Head of caudate nucleus (tissue), 42 donors: ENCODE data around the gene STK10.

Source experiments
- DNase-seq, 42 donors: peaks; one replicate each; pipeline versions ENCODE4 v3.0.0 to v3.0.0-alpha.2; 2020 to 2021; ENCODE audit warnings: mixed read lengths in 7 of 42
- intact Hi-C: fragments of 100-400 bp; cut with DNase I; formaldehyde crosslinking; loops from one replicate; pipeline ENCODE4 v1.15.0; 2022

The STK10 gene

GRCh38 chr5:172078726-172079345, 109.2 kb downstream of the STK10 start:
- intact Hi-C loops, result no loop called here
- peak in 19 of 42 donors; percentile 5 to 55 (median 24) for DNase-seq

- no peak for DNase-seq
- intact Hi-C loops, result no loop called here
Observed at GRCh38 chr5:172077664-172078425, 110.2 kb downstream of the STK10 start.

- intact Hi-C loops, result no loop called here
- DNase-seq, result no peak
Observed at GRCh38 chr5:172076761-172077244, 111.2 kb downstream of the STK10 start.

- intact Hi-C loops, result no loop called here
- no peak for DNase-seq
Observed at GRCh38 chr5:172075656-172076055, 112.4 kb downstream of the STK10 start.

GRCh38 chr5:172074896-172075295, 113.1 kb downstream of the STK10 start:
- intact Hi-C loops, result no loop called here
- no peak for DNase-seq

GRCh38 chr5:172071309-172071875, 116.6 kb downstream of the STK10 start:
- DNase-seq, result no peak
- intact Hi-C loops, result no loop called here

GRCh38 chr5:172065431-172066065, 122.5 kb downstream of the STK10 start:
- intact Hi-C loops, result no loop called here
- DNase-seq, result no peak

GRCh38 chr5:172064766-172065165, 123.3 kb downstream of the STK10 start:
- peak in 2 of 42 donors; percentile 10 to 23 for DNase-seq
- intact Hi-C loops, result no loop called here

GRCh38 chr5:172064358-172064757, 123.7 kb downstream of the STK10 start:
- no peak for DNase-seq
- intact Hi-C loops, result no loop called here

- DNase-seq, result no peak
- intact Hi-C loops, result no loop called here
Observed at GRCh38 chr5:172063463-172064235, 124.4 kb downstream of the STK10 start.

GRCh38 chr5:172059661-172060100, 128.3 kb downstream of the STK10 start:
- DNase-seq, result no peak
- intact Hi-C loops, result no loop called here

GRCh38 chr5:172058088-172058487, 129.9 kb downstream of the STK10 start:
- intact Hi-C loops, result no loop called here

GRCh38 chr5:172055996-172056395, 132.0 kb downstream of the STK10 start:
- DNase-seq, result no peak
- intact Hi-C loops, result no loop called here

More at GRCh38 chr5:172058088-172058487, 129.9 kb downstream of the STK10 start:
- no peak for DNase-seq

- intact Hi-C loops, result no loop called here
- no peak for DNase-seq
Observed at GRCh38 chr5:172055421-172055820, 132.6 kb downstream of the STK10 start.

GRCh38 chr5:172054611-172055153, 133.3 kb downstream of the STK10 start:
- intact Hi-C loops, result no loop called here
- no peak for DNase-seq

GRCh38 chr5:172052450-172053236, 135.4 kb downstream of the STK10 start:
- intact Hi-C loops, result no loop called here

GRCh38 chr5:172051643-172052339, 136.2 kb downstream of the STK10 start:
- intact Hi-C loops, result no loop called here
- DNase-seq, result no peak

More at GRCh38 chr5:172052450-172053236, 135.4 kb downstream of the STK10 start:
- no peak for DNase-seq
